ENCODE results near the gene CRIP2. TPM values are rescaled to one million over a fixed set of nuclear protein-coding genes. Genes with fewer than 3 reads are reported as not detected.

CRIP2 gene
- polyA plus RNA-seq, 1 donor from 2014 or later = 214 TPM

DNA sequence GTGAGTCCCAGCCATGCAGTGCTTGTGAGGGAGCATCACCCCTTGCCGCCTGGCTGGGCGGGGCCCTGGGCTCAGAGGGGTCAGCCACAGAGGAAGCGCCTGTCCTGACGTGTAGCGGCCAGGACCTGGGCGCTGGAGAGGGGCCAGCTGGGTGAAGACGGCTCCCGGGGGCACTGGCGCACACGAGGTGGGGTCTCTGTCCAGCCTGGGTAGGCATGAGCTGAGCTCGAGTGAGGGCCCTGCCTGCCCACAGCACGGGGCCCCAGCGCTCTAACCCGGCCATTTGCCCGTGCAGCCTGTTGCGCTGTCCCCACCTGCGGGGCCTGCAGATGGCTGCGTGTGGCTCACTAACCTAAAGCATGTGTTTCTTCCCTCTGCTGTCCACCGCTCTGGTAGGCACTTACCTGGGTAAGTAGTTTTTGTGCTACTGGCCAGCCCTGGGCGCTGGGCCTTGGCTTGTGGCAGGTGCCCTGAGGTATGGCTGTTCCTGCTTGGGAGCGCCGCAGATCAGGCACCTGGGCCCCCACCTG lies 6.6 kb upstream of the CRIP2 start:
- no peak for TF ChIP-seq EP300 (conservative IDR thresholded peaks at IDR 0.05; ENCODE audit: poor library complexity, severe bottlenecking)
- no peak for TF ChIP-seq MXI1 (conservative IDR thresholded peaks at IDR 0.05; ENCODE audit: poor library complexity, severe bottlenecking)
- no peak for TF ChIP-seq POLR2AphosphoS5 (IDR thresholded peaks at IDR 0.05)
- TF ChIP-seq TAF1 (IDR thresholded peaks at IDR 0.05; ENCODE audit: low read depth) = no peak
- no peak for TF ChIP-seq EZH2 (IDR thresholded peaks at IDR 0.05; ENCODE audit: borderline replicate concordance, insufficient read depth, low read length, poor library complexity, severe bottlenecking)
- TF ChIP-seq, protein P1, sequence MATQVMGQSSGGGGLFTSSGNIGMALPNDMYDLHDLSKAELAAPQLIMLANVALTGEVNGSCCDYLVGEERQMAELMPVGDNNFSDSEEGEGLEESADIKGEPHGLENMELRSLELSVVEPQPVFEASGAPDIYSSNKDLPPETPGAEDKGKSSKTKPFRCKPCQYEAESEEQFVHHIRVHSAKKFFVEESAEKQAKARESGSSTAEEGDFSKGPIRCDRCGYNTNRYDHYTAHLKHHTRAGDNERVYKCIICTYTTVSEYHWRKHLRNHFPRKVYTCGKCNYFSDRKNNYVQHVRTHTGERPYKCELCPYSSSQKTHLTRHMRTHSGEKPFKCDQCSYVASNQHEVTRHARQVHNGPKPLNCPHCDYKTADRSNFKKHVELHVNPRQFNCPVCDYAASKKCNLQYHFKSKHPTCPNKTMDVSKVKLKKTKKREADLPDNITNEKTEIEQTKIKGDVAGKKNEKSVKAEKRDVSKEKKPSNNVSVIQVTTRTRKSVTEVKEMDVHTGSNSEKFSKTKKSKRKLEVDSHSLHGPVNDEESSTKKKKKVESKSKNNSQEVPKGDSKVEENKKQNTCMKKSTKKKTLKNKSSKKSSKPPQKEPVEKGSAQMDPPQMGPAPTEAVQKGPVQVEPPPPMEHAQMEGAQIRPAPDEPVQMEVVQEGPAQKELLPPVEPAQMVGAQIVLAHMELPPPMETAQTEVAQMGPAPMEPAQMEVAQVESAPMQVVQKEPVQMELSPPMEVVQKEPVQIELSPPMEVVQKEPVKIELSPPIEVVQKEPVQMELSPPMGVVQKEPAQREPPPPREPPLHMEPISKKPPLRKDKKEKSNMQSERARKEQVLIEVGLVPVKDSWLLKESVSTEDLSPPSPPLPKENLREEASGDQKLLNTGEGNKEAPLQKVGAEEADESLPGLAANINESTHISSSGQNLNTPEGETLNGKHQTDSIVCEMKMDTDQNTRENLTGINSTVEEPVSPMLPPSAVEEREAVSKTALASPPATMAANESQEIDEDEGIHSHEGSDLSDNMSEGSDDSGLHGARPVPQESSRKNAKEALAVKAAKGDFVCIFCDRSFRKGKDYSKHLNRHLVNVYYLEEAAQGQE (IDR thresholded peaks at IDR 0.05; ENCODE audit: borderline replicate concordance) = no peak
- no peak for TF ChIP-seq SMC3 (conservative IDR thresholded peaks at IDR 0.05; ENCODE audit: poor library complexity)
- TF ChIP-seq, protein P2, sequence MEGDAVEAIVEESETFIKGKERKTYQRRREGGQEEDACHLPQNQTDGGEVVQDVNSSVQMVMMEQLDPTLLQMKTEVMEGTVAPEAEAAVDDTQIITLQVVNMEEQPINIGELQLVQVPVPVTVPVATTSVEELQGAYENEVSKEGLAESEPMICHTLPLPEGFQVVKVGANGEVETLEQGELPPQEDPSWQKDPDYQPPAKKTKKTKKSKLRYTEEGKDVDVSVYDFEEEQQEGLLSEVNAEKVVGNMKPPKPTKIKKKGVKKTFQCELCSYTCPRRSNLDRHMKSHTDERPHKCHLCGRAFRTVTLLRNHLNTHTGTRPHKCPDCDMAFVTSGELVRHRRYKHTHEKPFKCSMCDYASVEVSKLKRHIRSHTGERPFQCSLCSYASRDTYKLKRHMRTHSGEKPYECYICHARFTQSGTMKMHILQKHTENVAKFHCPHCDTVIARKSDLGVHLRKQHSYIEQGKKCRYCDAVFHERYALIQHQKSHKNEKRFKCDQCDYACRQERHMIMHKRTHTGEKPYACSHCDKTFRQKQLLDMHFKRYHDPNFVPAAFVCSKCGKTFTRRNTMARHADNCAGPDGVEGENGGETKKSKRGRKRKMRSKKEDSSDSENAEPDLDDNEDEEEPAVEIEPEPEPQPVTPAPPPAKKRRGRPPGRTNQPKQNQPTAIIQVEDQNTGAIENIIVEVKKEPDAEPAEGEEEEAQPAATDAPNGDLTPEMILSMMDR (IDR thresholded peaks at IDR 0.05; ENCODE audit: poor library complexity, severe bottlenecking) = no peak
- TF ChIP-seq RAD21 (conservative IDR thresholded peaks at IDR 0.05) = no peak
- H3K9ac ChIP-seq (ENCODE audit: low read length) = no peak overlapping the region
- H4K20me1 ChIP-seq (ENCODE audit: insufficient read depth) = no peaks in the 10 kb centered on the region
- H3F3A ChIP-seq (ENCODE audit: insufficient read depth, low read length, poor library complexity, severe bottlenecking) = no peaks in the 10 kb centered on the region
- H3K9me2 ChIP-seq (ENCODE audit: insufficient read depth, low read length) = no peaks in the 10 kb centered on the region
- no peak overlapping the region for H3K4me3 ChIP-seq (ENCODE audit: low read length)
- H3K79me2 ChIP-seq (replicated peaks; ENCODE audit: insufficient read depth, low read length) = no peaks in the 10 kb centered on the region
- H3K36me3 ChIP-seq (ENCODE audit: insufficient read depth, low read length) = peaks cover 5% of the 10 kb centered on the region
- no peak overlapping the region for H2AFZ ChIP-seq (ENCODE audit: low read depth, low read length)
- H3K27me3 ChIP-seq (ENCODE audit: insufficient read depth, low read depth, low read length) = no peaks in the 10 kb centered on the region
- H3K9me3 ChIP-seq (ENCODE audit: low read length) = no peaks in the 10 kb centered on the region
- no peak overlapping the region for H3K4me2 ChIP-seq (ENCODE audit: low read length)
- no peak overlapping the region for H3K27ac ChIP-seq (ENCODE audit: low read length)

DNA sequence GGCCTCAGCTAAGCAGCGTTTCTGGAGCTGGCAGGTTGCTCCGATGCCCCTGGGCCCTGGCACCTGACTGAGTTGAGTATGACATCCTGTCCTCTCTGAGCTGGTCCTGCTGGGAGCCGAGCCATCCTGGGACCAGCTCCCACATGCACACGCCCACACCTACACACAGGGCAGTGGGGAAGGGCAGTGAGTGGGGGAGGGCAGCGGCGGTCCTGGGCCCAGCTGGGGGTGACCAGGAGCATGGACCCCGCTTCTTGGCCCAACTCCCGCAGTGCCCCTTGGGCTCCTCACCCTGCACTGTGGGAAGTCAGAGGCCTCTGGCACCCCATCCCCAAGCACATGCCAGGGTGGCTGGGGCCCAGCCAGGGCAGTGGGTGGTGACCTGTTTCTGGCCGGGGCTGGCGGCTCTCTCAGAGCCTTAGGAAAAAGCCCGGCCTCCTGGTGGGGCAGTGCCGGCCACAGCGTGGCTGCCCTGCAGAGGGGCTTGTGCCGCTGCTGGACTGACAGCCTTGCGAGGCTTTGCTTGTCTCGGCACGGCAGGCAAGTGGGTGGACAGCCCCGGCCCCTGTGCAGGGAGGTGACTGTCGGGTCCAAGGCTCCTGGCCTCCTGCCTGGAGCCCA lies 5.9 kb upstream of the CRIP2 start:
- Histone ChIP-seq H2AFZ (ENCODE audit: low read depth, low read length) (no peak overlapping the region), H3K27me3 (ENCODE audit: insufficient read depth, low read depth, low read length) (no peaks in the 10 kb centered on the region), H3K4me2 (ENCODE audit: low read length) (no peak overlapping the region), H4K20me1 (ENCODE audit: insufficient read depth) (no peaks in the 10 kb centered on the region), H3K79me2 (replicated peaks; ENCODE audit: insufficient read depth, low read length) (no peaks in the 10 kb centered on the region), H3K4me3 (ENCODE audit: low read length) (no peak overlapping the region), H3K36me3 (ENCODE audit: insufficient read depth, low read length) (peaks cover 5% of the 10 kb centered on the region), H3K9me3 (ENCODE audit: low read length) (no peaks in the 10 kb centered on the region), H3K9me2 (ENCODE audit: insufficient read depth, low read length) (no peaks in the 10 kb centered on the region), H3K9ac (ENCODE audit: low read length) (no peak overlapping the region), H3F3A (ENCODE audit: insufficient read depth, low read length, poor library complexity, severe bottlenecking) (no peaks in the 10 kb centered on the region), H3K27ac (ENCODE audit: low read length) (no peak overlapping the region)
- no peak for TF ChIP-seq POLR2AphosphoS5 (IDR thresholded peaks at IDR 0.05)
- TF ChIP-seq EP300 (conservative IDR thresholded peaks at IDR 0.05; ENCODE audit: poor library complexity, severe bottlenecking) = no peak
- TF ChIP-seq RAD21 (conservative IDR thresholded peaks at IDR 0.05) = no peak
- TF ChIP-seq, protein P1 (IDR thresholded peaks at IDR 0.05; ENCODE audit: borderline replicate concordance) = no peak
- TF ChIP-seq, protein P2 (IDR thresholded peaks at IDR 0.05; ENCODE audit: poor library complexity, severe bottlenecking) = no peak
- TF ChIP-seq EZH2 (IDR thresholded peaks at IDR 0.05; ENCODE audit: borderline replicate concordance, insufficient read depth, low read length, poor library complexity, severe bottlenecking) = no peak
- no peak for TF ChIP-seq TAF1 (IDR thresholded peaks at IDR 0.05; ENCODE audit: low read depth)
- TF ChIP-seq SMC3 (conservative IDR thresholded peaks at IDR 0.05; ENCODE audit: poor library complexity) = no peak
- no peak for TF ChIP-seq MXI1 (conservative IDR thresholded peaks at IDR 0.05; ENCODE audit: poor library complexity, severe bottlenecking)

Data from neural cell (in vitro differentiated cells).